GM12892 (cell line): ENCODE measurements around the gene SPACA1.

ENCODE experiments used
- POLR2A ChIP-seq: IDR thresholded peaks from 2 replicates; pipeline ENCODE4 v1.6.1; 2011; ENCODE audit warnings: low read depth, low read length, control low read depth
- POLR2AphosphoS5 ChIP-seq: IDR thresholded peaks from 2 replicates; pipeline ENCODE4 v1.6.1; 2011; ENCODE audit warnings: low read depth, low read length, control low read depth
- TAF1 ChIP-seq: IDR thresholded peaks from 2 replicates; pipeline ENCODE4 v1.6.1; 2011; ENCODE audit warnings: low read depth, mild to moderate bottlenecking, control low read depth, low read length, borderline replicate concordance

- TF ChIP-seq POLR2AphosphoS5 (no peak), POLR2A (no peak), TAF1 (no peak)
Observed at GRCh38 chr6:88116276-88116675, 68.6 kb downstream of the SPACA1 start.
